Left lung (tissue), 10 donors: ENCODE results near the gene PISD. TPM values are rescaled to one million over a fixed set of nuclear protein-coding genes. Genes with fewer than 3 reads are reported as not detected.

Experiments used
- ATAC-seq: fragments of 200-7000 bp; cut with Tn5 transposase; one replicate; pipeline ENCODE4 v1.9.1; 2020; ENCODE audit warnings: moderate library complexity
- DNase-seq, 4 donors: peaks; one replicate each; pipeline ENCODE4 v3.0.0-alpha.2; 2013 to 2020
- H3K27ac ChIP-seq, 2 donors: fragments of 200-600 bp; sonication (generic) in 1 of 2; one replicate each; pipeline versions ENCODE4 v1.5.0 to v1.8.0; 2020 to 2021
- H3K27me3 ChIP-seq, 2 donors: fragments of 200-600 bp; sonication (generic) in 1 of 2; one replicate each; pipeline versions ENCODE4 v1.5.0 to v1.8.0; 2020 to 2021
- H3K36me3 ChIP-seq, 2 donors: fragments of 200-600 bp; sonication (generic) in 1 of 2; one replicate each; pipeline versions ENCODE4 v1.5.0 to v1.8.0; 2020 to 2021
- H3K4me1 ChIP-seq, 2 donors: fragments of 200-600 bp; one replicate each; pipeline ENCODE4 v1.8.0; 2021
- H3K4me3 ChIP-seq, 2 donors: fragments of 200-600 bp; sonication (generic) in 1 of 2; one replicate each; pipeline versions ENCODE4 v1.5.0 to v1.8.0; 2020 to 2021; ENCODE audit warnings: mild to moderate bottlenecking in 1 of 2
- H3K9me3 ChIP-seq, 2 donors: fragments of 200-600 bp; sonication (generic) in 1 of 2; one replicate each; pipeline versions ENCODE4 v1.5.0 to v1.8.0; 2020 to 2021
- CTCF ChIP-seq, 2 donors: fragments of 200-600 bp; sonication (generic) in 1 of 2; IDR thresholded peaks; one replicate each; pipeline versions ENCODE4 v1.5.0 to v1.8.0; 2021; ENCODE audit warnings: antibody characterized with exemption in 2 of 2
- intact Hi-C, 2 donors: fragments of 100-400 bp; cut with DNase I; formaldehyde crosslinking; loops; one replicate each; pipeline versions ENCODE4 v1.11.2 to v1.14.2; 2022
- polyA plus RNA-seq, 6 donors: library from polyadenylated mRNA; unstranded; fragments of 120-200 nt; gene quantifications; one replicate each; pipeline ENCODE4 v1.2.1, GENCODE V29; 2013; ENCODE audit not compliant: insufficient read length in 6 of 6
- total RNA-seq, 2 donors: library from RNA; stranded (reverse); fragmentation: NEBNext Ultra II Directional; extraction: Animal tissue kit (Norgen Biotek cat#: 25700); gene quantifications; one replicate each; pipeline ENCODE4 v1.2.1, GENCODE V29; 2021
- donor health status: DM: no; HTN: yes; CAD: no.
- donor health status: DM: no; HTN: no; CAD: no.

The PISD gene
- total and polyA plus RNA-seq, 8 donors = 22.6 to 60.5 (median 29.0) TPM

GRCh38 chr22:31637447-31637890 lies 24.5 kb downstream of the PISD start:
- peak in 1 of 2 donors; percentile 34 for TF ChIP-seq CTCF (IDR thresholded peaks at IDR 0.05)
- Histone ChIP-seq H3K27ac (peak overlapping the region; percentile 73 to 96), H3K9me3 (no peaks in the 10 kb centered on the region), H3K4me3 (peak overlapping the region; percentile 11 to 57), H3K36me3 (no peaks in the 10 kb centered on the region), H3K27me3 (no peaks in the 10 kb centered on the region), H3K4me1 (peaks cover 3 to 64% of the 10 kb centered on the region in 2 donors)
- ATAC-seq (peak; percentile 8), DNase-seq (peak in 2 of 4 donors; percentile 70 to 90)
- intact Hi-C loops = no loop called here

- no peaks in the 10 kb centered on the region for H3K36me3 ChIP-seq
- intact Hi-C loops = no loop called here
- DNase-seq (peak in 1 of 4 donors; percentile 73), ATAC-seq (peak; percentile 51)
- TF ChIP-seq CTCF (IDR thresholded peaks at IDR 0.05) = no peak
- H3K9me3 ChIP-seq = no peaks in the 10 kb centered on the region
- H3K4me3 ChIP-seq = no peak overlapping the region
- H3K27ac ChIP-seq = peak overlapping the region; percentile 3 to 51
- peaks cover 9 to 75% of the 10 kb centered on the region in 2 donors for H3K4me1 ChIP-seq
- no peaks in the 10 kb centered on the region for H3K27me3 ChIP-seq
Observed at GRCh38 chr22:31635638-31636306, 26.2 kb downstream of the PISD start.

GRCh38 chr22:31631436-31631835 lies 30.6 kb downstream of the PISD start:
- Histone ChIP-seq H3K27me3 (no peaks in the 10 kb centered on the region), H3K9me3 (no peaks in the 10 kb centered on the region), H3K27ac (peak overlapping the region; percentile 89 to 94), H3K36me3 (peaks cover 0 to 29% of the 10 kb centered on the region in 2 donors), H3K4me1 (peaks cover 22 to 89% of the 10 kb centered on the region in 2 donors), H3K4me3 (peak overlapping the region in 1 of 2 donors; percentile 78)
- DNase-seq (peak in 1 of 4 donors; percentile 50), ATAC-seq (no peak)
- intact Hi-C loops = loop anchor here in 1 of 2 donors (5.0 kb wide), 1 partner anchor 74 kb away; no protein-coding TSS in a partner anchor
- no peak for TF ChIP-seq CTCF (IDR thresholded peaks at IDR 0.05)

- intact Hi-C loops = loop anchor here in 1 of 2 donors (5.0 kb wide), 1 partner anchor 73 kb away; no protein-coding TSS in a partner anchor
- peak overlapping the region; percentile 46 to 78 for H3K4me3 ChIP-seq
- peak overlapping the region; percentile 89 to 94 for H3K27ac ChIP-seq
- TF ChIP-seq CTCF (IDR thresholded peaks at IDR 0.05) = no peak
- peaks cover 0 to 37% of the 10 kb centered on the region in 2 donors for H3K36me3 ChIP-seq
- H3K27me3 ChIP-seq = no peaks in the 10 kb centered on the region
- peak; percentile 57 to 96 (median 83) for DNase-seq
- no peaks in the 10 kb centered on the region for H3K9me3 ChIP-seq
- peak; percentile 75 for ATAC-seq
- peaks cover 29 to 89% of the 10 kb centered on the region in 2 donors for H3K4me1 ChIP-seq
Observed at GRCh38 chr22:31630331-31631329, 31.4 kb downstream of the PISD start.
